AG04449 (cell line): ENCODE measurements around the gene NEURL1B.

Source experiments
- CTCF ChIA-PET: fragments of 350-600 bp; formaldehyde crosslinking; extraction: SDS; loops from one replicate; lab custom pipeline; 2021; ENCODE audit warnings: antibody characterized with exemption; lab: Yijun Ruan, JAX
- POLR2A ChIA-PET: fragments of 400-600, 350-600 bp; formaldehyde crosslinking; extraction: SDS; loops from one replicate; lab custom pipeline; 2020; ENCODE audit warnings: antibody characterized with exemption, inconsistent platforms; lab: Yijun Ruan, JAX
- DNase-seq: peaks from one replicate; pipeline ENCODE4 v3.0.0-alpha.2; 2010; ENCODE audit warnings: low read depth, low spot score
- H3K4me3 ChIP-seq: 2 replicates; pipeline ENCODE4 v1.5.1; 2011; ENCODE audit warnings: low read depth, mild to moderate bottlenecking, control low read depth, low read length
- TF ChIP-seq, protein P1 (sequence below): IDR thresholded peaks from one replicate; pipeline ENCODE4 v1.5.1; 2011; ENCODE audit warnings: mild to moderate bottlenecking, moderate library complexity, low read length, control low read depth, inconsistent platforms; ENCODE audit not compliant: insufficient read depth; ENCODE audit errors: missing control alignments

Gene NEURL1B

GRCh38 chr5:172606156-172606785, 34.8 kb upstream of the NEURL1B start:
- POLR2A ChIA-PET = no interaction called here
- no peak for DNase-seq
- TF ChIP-seq, protein P1, sequence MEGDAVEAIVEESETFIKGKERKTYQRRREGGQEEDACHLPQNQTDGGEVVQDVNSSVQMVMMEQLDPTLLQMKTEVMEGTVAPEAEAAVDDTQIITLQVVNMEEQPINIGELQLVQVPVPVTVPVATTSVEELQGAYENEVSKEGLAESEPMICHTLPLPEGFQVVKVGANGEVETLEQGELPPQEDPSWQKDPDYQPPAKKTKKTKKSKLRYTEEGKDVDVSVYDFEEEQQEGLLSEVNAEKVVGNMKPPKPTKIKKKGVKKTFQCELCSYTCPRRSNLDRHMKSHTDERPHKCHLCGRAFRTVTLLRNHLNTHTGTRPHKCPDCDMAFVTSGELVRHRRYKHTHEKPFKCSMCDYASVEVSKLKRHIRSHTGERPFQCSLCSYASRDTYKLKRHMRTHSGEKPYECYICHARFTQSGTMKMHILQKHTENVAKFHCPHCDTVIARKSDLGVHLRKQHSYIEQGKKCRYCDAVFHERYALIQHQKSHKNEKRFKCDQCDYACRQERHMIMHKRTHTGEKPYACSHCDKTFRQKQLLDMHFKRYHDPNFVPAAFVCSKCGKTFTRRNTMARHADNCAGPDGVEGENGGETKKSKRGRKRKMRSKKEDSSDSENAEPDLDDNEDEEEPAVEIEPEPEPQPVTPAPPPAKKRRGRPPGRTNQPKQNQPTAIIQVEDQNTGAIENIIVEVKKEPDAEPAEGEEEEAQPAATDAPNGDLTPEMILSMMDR = no peak
- CTCF ChIA-PET = no interaction called here
- no peak overlapping the region for H3K4me3 ChIP-seq

GRCh38 chr5:172607213-172607793, 33.8 kb upstream of the NEURL1B start:
- TF ChIP-seq, protein P1 = no peak
- no peak overlapping the region for H3K4me3 ChIP-seq
- POLR2A ChIA-PET = interaction anchor here (0.6 kb wide), 2 partner anchors 186 to 356 kb away, joined by 3 to 4 read pairs; no protein-coding TSS in a partner anchor
- DNase-seq = no peak
- CTCF ChIA-PET = no interaction called here

- CTCF ChIA-PET = no interaction called here
Measured at GRCh38 chr5:172608773-172609172, 32.3 kb upstream of the NEURL1B start.

DNA sequence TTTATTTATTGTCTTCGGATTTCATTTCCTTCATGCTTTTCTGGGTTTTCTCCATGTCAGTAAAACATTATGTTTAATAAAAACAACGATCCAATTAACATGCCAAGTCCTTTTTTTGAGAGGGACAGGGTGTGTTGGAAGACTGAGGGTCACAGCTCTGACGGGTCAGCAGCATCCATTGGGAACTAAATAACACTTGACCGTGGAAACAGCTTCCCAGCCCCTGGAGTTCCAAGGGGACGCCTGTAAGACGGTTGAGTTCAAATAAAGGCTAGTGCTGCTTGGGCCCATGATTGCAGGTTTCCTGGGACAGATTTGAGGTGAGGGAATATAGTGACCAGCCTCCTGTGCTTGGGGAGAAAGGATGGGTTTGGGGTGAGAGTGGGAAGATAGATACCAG, 30.4 kb upstream of the NEURL1B start:
- DNase-seq = no peak
- ChIA-PET POLR2A (no interaction called here), CTCF (no interaction called here)
- no peak overlapping the region for H3K4me3 ChIP-seq
- TF ChIP-seq, protein P1 = no peak

More at GRCh38 chr5:172608773-172609172, 32.3 kb upstream of the NEURL1B start:
- TF ChIP-seq, protein P1 = no peak
- no peak for DNase-seq
- POLR2A ChIA-PET = no interaction called here
- H3K4me3 ChIP-seq = no peak overlapping the region

GRCh38 chr5:172611913-172612312, 29.1 kb upstream of the NEURL1B start:
- ChIA-PET CTCF (interaction anchor here (1.0 kb wide), 1 partner anchor 131 kb away, joined by 3 read pairs; no protein-coding TSS in a partner anchor), POLR2A (no interaction called here)
- H3K4me3 ChIP-seq = no peak overlapping the region
- DNase-seq = no peak
- TF ChIP-seq, protein P1 = no peak

DNA sequence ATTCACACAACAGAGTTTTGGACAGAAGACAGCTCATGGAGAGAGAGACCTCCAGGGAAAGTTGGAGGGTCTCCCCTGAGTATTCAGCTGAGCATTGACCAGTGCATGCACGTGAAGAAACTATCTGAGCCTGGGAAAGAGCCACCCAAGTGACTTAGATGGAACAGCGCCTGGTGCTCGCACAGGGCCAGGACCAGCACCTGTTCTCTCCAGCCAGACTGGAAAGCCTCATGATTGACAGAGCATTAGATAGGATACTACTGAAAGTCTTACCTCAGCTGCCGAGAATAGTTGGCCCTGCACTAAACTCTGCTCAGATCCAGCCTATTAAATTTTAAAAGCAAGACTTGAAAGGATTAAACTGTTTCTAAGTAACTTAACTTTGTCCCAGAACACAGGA, 28.3 kb upstream of the NEURL1B start:
- no peak overlapping the region for H3K4me3 ChIP-seq
- ChIA-PET CTCF (interaction anchor here (0.6 to 1.0 kb wide), 2 partner anchors 99 to 132 kb away, joined by 3 read pairs; no protein-coding TSS in a partner anchor), POLR2A (no interaction called here)
- TF ChIP-seq, protein P1 = no peak
- DNase-seq = no peak
